DND-41 (cell line): Measurements from ENCODE around the gene CDYL2.

Experiments used
- ATAC-seq: fragments of 200-7000 bp; cut with Tn5 transposase; 3 replicates; pipeline ENCODE4 v1.9.1; 2021; ENCODE audit warnings: low read depth; ENCODE audit not compliant: insufficient read depth
- DNase-seq: peaks from one replicate; pipeline ENCODE4 v3.0.0-alpha.2; 2020
- H2AFZ ChIP-seq: 2 replicates; pipeline ENCODE4 v1.6.0; 2012; ENCODE audit warnings: low read depth, low read length
- H3K27ac ChIP-seq: 2 replicates; pipeline ENCODE4 v1.5.1; 2012; ENCODE audit warnings: low read length, inconsistent platforms
- H3K27me3 ChIP-seq: fragments of 200-600 bp; sonication (generic); 2 replicates; pipeline ENCODE4 v1.6.0; 2012; ENCODE audit warnings: low read length, mild to moderate bottlenecking, inconsistent platforms; ENCODE audit not compliant: insufficient read depth, poor library complexity
- H3K36me3 ChIP-seq: 2 replicates; pipeline ENCODE4 v1.5.1; 2012; ENCODE audit warnings: low read length, inconsistent platforms; ENCODE audit not compliant: insufficient read depth
- H3K4me1 ChIP-seq: 2 replicates; pipeline ENCODE4 v1.5.1; 2012; ENCODE audit warnings: mild to moderate bottlenecking, low read length; ENCODE audit not compliant: insufficient read depth
- H3K4me2 ChIP-seq: 2 replicates; pipeline ENCODE4 v1.6.0; 2012; ENCODE audit warnings: mild to moderate bottlenecking, moderate library complexity, low read length, inconsistent platforms; ENCODE audit not compliant: insufficient read depth
- H3K4me3 ChIP-seq, 2 experiments: fragments of 200-600 bp in 1 of 2; shearing (Covaris generic) in 1 of 2; 2 replicates each; pipeline ENCODE4 v1.5.1; 2012 to 2016; ENCODE audit warnings: inconsistent platforms in 2 of 2, low read length in 2 of 2, mild to moderate bottlenecking in 2 of 2, low read depth in 1 of 2, moderate library complexity in 1 of 2
- H3K79me2 ChIP-seq: 2 replicates; pipeline ENCODE4 v1.6.0; 2012; ENCODE audit warnings: low read length, inconsistent platforms; ENCODE audit not compliant: insufficient read depth
- H3K9ac ChIP-seq: 2 replicates; pipeline ENCODE4 v1.6.0; 2012; ENCODE audit warnings: low read depth, mild to moderate bottlenecking, inconsistent platforms, low read length, moderate library complexity
- H3K9me3 ChIP-seq: 2 replicates; pipeline ENCODE4 v1.5.1; 2012; ENCODE audit warnings: low read length, moderate library complexity, mild to moderate bottlenecking, inconsistent platforms; ENCODE audit not compliant: insufficient read depth, severe bottlenecking
- H4K20me1 ChIP-seq: 2 replicates; pipeline ENCODE4 v1.6.0; 2012; ENCODE audit warnings: low read length; ENCODE audit not compliant: insufficient read depth
- EZH2 ChIP-seq: IDR thresholded peaks from 3 replicates; pipeline ENCODE4 v1.6.1; 2012; ENCODE audit warnings: borderline replicate concordance, low read depth, mild to moderate bottlenecking, moderate library complexity, low read length, inconsistent platforms; ENCODE audit not compliant: severe bottlenecking
- TF ChIP-seq, protein P1 (sequence below): IDR thresholded peaks from 2 replicates; pipeline ENCODE4 v1.5.1; 2012; ENCODE audit warnings: borderline replicate concordance, low read length, moderate library complexity, mild to moderate bottlenecking; ENCODE audit not compliant: poor library complexity, severe bottlenecking; ENCODE audit errors: extremely low read depth

The CDYL2 gene, protein sequence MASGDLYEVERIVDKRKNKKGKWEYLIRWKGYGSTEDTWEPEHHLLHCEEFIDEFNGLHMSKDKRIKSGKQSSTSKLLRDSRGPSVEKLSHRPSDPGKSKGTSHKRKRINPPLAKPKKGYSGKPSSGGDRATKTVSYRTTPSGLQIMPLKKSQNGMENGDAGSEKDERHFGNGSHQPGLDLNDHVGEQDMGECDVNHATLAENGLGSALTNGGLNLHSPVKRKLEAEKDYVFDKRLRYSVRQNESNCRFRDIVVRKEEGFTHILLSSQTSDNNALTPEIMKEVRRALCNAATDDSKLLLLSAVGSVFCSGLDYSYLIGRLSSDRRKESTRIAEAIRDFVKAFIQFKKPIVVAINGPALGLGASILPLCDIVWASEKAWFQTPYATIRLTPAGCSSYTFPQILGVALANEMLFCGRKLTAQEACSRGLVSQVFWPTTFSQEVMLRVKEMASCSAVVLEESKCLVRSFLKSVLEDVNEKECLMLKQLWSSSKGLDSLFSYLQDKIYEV

DNA sequence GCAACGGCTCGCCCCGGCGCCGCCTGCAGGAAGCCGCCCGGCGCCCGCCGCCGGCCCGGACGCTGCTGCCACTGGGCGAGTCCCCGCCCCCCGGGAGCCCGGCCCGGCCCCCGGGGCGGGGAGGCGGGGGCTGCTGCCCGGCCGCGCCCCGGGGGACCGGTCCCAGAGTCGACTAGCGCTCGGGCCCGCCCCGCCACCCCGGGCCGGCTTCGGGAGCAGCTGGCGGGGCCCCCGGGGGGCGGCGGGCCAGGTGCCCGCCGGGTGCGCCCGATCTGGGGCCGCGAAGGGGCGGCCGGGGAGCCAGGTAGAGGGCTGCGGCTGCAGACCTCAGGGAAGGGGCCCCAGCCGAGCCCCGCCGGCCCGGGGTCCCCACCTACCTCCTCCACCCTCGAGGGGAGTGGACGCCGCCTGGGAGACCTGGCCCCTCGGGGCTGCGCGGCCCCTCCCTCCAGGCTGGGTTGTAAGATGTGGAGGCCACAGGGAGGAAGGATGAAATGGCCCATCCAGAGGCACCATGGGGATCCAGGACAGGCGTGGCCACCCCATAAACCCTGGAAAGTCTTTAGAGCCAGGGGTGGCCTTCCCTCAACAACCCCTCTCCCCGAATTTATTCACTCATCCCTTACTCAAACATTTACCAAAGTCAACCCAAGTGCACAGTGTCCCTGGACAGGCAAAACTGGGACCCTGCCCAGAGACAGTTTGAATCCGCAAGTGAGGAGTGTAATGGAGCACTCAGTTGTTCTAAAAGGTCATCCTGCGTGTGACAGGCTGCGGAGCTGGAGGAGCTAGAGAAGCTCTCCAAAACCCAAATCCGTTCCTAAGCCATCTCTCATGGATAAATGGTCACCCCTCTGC lies at the start of gene CDYL2:
TSS of gene CDYL2 (minus strand) at position 73 of the 858 bp plus-strand sequence. CDS start 425 bp downstream, outside the sequence.
- ATAC-seq (no peak), DNase-seq (no peak)
- H3K4me3 ChIP-seq: no peak within 1 kb of the TSS
- H3K27me3 ChIP-seq: no peaks in the 10 kb centered on the region
- H4K20me1 ChIP-seq: no peaks in the 10 kb centered on the region
- H3K9me3 ChIP-seq: no peaks in the 10 kb centered on the region
- H3K4me1 ChIP-seq: no peaks in the 10 kb centered on the region
- H2AFZ ChIP-seq: no peak within 1 kb of the TSS
- no peak for TF ChIP-seq EZH2
- TF ChIP-seq, protein P1, sequence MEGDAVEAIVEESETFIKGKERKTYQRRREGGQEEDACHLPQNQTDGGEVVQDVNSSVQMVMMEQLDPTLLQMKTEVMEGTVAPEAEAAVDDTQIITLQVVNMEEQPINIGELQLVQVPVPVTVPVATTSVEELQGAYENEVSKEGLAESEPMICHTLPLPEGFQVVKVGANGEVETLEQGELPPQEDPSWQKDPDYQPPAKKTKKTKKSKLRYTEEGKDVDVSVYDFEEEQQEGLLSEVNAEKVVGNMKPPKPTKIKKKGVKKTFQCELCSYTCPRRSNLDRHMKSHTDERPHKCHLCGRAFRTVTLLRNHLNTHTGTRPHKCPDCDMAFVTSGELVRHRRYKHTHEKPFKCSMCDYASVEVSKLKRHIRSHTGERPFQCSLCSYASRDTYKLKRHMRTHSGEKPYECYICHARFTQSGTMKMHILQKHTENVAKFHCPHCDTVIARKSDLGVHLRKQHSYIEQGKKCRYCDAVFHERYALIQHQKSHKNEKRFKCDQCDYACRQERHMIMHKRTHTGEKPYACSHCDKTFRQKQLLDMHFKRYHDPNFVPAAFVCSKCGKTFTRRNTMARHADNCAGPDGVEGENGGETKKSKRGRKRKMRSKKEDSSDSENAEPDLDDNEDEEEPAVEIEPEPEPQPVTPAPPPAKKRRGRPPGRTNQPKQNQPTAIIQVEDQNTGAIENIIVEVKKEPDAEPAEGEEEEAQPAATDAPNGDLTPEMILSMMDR: no peak
- no peak within 1 kb of the TSS for H3K4me2 ChIP-seq
- H3K79me2 ChIP-seq: no peaks in the 10 kb centered on the region
- no peak within 1 kb of the TSS for H3K27ac ChIP-seq
- no peak within 1 kb of the TSS for H3K9ac ChIP-seq
- H3K36me3 ChIP-seq: no peaks in the 10 kb centered on the region

DNA sequence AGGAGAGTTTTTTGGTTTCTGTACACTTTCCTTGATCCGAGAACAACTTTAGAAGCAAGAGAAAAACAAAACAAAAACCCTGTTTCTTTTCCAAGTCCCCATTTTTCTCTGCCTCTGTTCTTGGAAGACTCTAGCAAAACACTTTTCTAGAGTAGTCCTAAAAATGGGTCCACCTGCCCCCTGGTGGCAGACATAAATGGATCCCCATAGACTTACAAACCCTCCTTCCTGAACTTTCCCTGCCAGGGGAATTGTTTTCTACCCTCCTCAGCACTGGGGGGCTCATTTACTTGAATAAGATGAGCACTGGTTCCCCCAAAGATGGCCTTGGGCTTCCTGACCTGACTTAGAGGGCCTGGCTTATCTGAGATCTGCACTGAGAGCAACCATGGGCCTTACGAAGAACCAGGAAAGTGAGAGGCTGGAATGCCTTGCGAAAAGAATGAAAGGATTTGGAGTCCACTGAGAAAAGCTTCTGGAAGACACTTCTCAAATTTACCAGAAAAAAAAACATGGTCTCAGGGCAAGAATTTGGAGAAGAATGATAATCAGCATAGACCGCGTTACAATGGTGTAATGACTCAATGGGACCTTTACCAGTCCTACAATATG lies 48.0 kb upstream of the CDYL2 start:
- Histone ChIP-seq H3K4me1 (no peaks in the 10 kb centered on the region), H3K27ac (no peak overlapping the region)
- no peak for ATAC-seq

DNA sequence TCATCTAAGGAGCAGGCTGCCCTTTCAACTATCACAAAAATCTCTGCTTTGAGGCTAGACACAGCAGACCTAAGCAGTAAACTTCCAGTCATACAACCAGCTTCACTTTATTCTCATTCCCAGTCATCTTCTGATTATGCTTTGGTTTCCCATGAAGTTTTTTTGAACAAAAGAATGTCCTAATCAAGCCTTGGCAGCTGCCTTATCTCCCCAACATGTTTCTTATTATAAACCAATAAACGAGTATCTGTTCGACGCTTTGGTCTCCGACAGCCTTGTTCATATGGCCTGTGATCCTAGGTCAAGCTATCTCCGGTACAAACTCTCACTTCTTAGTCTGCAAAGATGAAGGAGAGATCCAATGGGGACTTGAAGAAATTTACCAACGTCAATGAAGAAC lies 47.4 kb upstream of the CDYL2 start:
- peaks cover 5% of the 10 kb centered on the region for H3K27me3 ChIP-seq
- no peaks in the 10 kb centered on the region for H3K9me3 ChIP-seq
- H3K4me1 ChIP-seq: no peaks in the 10 kb centered on the region
- no peak overlapping the region for H2AFZ ChIP-seq
- H3K9ac ChIP-seq: no peak overlapping the region
- no peak for ATAC-seq
- TF ChIP-seq, protein P1: no peak
- TF ChIP-seq EZH2: no peak
- H3K79me2 ChIP-seq: no peaks in the 10 kb centered on the region
- no peaks in the 10 kb centered on the region for H4K20me1 ChIP-seq
- H3K36me3 ChIP-seq: no peaks in the 10 kb centered on the region
- no peak overlapping the region for H3K4me2 ChIP-seq
- no peak overlapping the region for H3K4me3 ChIP-seq
- H3K27ac ChIP-seq: no peak overlapping the region
- DNase-seq: no peak

More for the DNA sequence above, 48.0 kb upstream of the CDYL2 start:
- no peaks in the 10 kb centered on the region for H4K20me1 ChIP-seq
- DNase-seq: peak; percentile 18
- TF ChIP-seq, protein P1: peak; percentile 53
- TF ChIP-seq EZH2: no peak
- peaks cover 5% of the 10 kb centered on the region for H3K27me3 ChIP-seq
- no peak overlapping the region for H3K4me2 ChIP-seq
- no peak overlapping the region for H3K4me3 ChIP-seq
- no peaks in the 10 kb centered on the region for H3K9me3 ChIP-seq
- no peaks in the 10 kb centered on the region for H3K79me2 ChIP-seq
- no peak overlapping the region for H3K9ac ChIP-seq
- no peak overlapping the region for H2AFZ ChIP-seq
- H3K36me3 ChIP-seq: no peaks in the 10 kb centered on the region
